ENCODE measurements around the gene ARL5C. TPM values are rescaled to one million over a fixed set of nuclear protein-coding genes. Genes with fewer than 3 reads are reported as not detected.

ARL5C gene
- total RNA-seq, 1 donor from 2014 or later = not detected

DNA sequence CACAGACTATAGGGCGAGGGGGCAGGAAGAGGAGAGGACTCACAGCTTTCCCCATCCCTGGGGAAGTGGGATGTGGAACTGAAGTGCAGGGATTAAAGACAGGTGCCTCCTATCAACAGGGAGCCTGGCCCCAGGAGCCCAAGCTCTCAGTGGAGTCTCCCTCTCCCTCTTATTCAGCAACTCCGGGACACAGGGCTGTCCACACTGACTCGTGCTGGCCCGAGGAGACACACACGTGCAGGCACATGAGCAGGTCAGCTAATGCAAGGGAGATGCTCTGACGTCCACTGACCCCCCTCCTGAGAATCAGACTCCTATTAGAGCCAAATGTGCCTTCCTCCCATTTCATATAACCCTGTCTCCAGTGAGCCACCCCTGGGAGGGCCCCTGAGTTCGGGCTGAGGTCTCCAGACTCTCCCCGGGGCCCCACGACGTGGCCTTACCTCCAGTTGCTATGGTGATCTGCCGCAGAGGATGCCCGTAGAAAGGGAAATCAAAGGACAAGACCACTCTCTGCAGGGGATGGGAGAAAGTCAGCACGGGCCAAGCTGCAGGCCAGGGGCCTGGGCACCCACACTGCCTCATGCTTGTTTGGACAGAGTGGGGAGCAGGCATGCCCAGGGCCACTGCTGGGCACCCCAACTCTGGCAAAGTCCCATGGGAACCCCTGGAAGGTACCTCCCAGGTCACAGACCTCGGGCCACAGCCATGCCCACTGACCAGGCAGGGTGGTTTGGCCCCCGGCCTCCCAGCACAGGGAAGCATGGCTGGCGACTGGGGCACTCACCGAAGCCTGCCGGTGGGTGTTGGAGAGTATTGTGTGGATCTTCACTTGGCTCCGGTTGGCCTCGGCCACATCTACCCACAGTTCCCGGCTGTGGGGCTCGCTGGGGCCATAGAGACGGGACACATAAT, 57.2 kb downstream of the ARL5C start:
- Histone ChIP-seq H4K20me1 (ENCODE audit: low read depth) (no peaks in the 10 kb centered on the region), H3K27me3 (no peaks in the 10 kb centered on the region), H3K9me3 (ENCODE audit: low read depth) (no peaks in the 10 kb centered on the region), H2AFZ (replicated peaks) (no peak overlapping the region), H3K27ac (no peak overlapping the region), H3K9ac (no peak overlapping the region), H3K4me1 (no peaks in the 10 kb centered on the region), H3K36me3 (no peaks in the 10 kb centered on the region), H3K4me3 (no peak overlapping the region), H3K79me2 (ENCODE audit: low read depth) (no peaks in the 10 kb centered on the region), H3F3A (ENCODE audit: low read depth) (no peaks in the 10 kb centered on the region), H3K4me2 (no peak overlapping the region)
- TF ChIP-seq EZH2phosphoT487 (IDR thresholded peaks at IDR 0.05) (no peak), EZH2 (IDR thresholded peaks at IDR 0.05) (no peak)
- TF ChIP-seq, protein P1, sequence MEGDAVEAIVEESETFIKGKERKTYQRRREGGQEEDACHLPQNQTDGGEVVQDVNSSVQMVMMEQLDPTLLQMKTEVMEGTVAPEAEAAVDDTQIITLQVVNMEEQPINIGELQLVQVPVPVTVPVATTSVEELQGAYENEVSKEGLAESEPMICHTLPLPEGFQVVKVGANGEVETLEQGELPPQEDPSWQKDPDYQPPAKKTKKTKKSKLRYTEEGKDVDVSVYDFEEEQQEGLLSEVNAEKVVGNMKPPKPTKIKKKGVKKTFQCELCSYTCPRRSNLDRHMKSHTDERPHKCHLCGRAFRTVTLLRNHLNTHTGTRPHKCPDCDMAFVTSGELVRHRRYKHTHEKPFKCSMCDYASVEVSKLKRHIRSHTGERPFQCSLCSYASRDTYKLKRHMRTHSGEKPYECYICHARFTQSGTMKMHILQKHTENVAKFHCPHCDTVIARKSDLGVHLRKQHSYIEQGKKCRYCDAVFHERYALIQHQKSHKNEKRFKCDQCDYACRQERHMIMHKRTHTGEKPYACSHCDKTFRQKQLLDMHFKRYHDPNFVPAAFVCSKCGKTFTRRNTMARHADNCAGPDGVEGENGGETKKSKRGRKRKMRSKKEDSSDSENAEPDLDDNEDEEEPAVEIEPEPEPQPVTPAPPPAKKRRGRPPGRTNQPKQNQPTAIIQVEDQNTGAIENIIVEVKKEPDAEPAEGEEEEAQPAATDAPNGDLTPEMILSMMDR (IDR thresholded peaks at IDR 0.05) = no peak
- H3K4me1 Mint-ChIP-seq = peaks cover 25% of the 10 kb centered on the region
- peaks cover 17% of the 10 kb centered on the region for H3K27me3 Mint-ChIP-seq (ENCODE audit: insufficient read depth, low read depth)
- no peaks in the 10 kb centered on the region for H3K9me3 Mint-ChIP-seq
- no peak overlapping the region for H3K4me3 Mint-ChIP-seq
- no peak for DNase-seq (ENCODE audit: low spot score)
- H3K36me3 Mint-ChIP-seq = no peaks in the 10 kb centered on the region
- H3K27ac Mint-ChIP-seq = no peak overlapping the region

DNA sequence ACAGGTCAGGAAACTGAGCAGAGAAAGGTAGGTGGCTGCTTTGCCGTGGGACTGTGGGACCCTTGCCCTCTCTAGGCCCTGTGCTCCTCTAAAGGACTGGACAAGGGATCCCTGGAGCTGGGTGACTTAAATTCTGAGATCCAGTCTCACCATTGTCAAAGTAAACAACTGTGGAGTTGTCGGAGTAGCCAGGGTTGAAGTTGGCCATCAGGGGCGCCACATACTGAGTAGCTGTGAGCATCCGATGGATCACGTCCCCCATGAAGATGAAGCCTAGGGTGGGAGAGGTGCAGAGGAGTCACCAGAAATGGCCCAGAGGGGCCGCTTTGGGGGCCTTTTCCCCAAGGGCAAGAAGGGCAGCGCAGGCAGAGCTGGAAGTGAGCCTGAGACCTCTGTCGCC, 58.0 kb downstream of the ARL5C start:
- no peak overlapping the region for H3K4me3 ChIP-seq
- no peaks in the 10 kb centered on the region for H3K36me3 ChIP-seq
- H3K27ac Mint-ChIP-seq = no peak overlapping the region
- H3K27me3 Mint-ChIP-seq (ENCODE audit: insufficient read depth, low read depth) = peaks cover 17% of the 10 kb centered on the region
- H3K79me2 ChIP-seq (ENCODE audit: low read depth) = no peaks in the 10 kb centered on the region
- no peak overlapping the region for H3K4me2 ChIP-seq
- DNase-seq (ENCODE audit: low spot score) = no peak
- H3K4me1 ChIP-seq = no peaks in the 10 kb centered on the region
- H3K9me3 ChIP-seq (ENCODE audit: low read depth) = no peaks in the 10 kb centered on the region
- TF ChIP-seq EZH2 (IDR thresholded peaks at IDR 0.05) = no peak
- TF ChIP-seq, protein P1 (IDR thresholded peaks at IDR 0.05) = no peak
- TF ChIP-seq EZH2phosphoT487 (IDR thresholded peaks at IDR 0.05) = no peak
- no peaks in the 10 kb centered on the region for H3F3A ChIP-seq (ENCODE audit: low read depth)
- H3K9me3 Mint-ChIP-seq = no peaks in the 10 kb centered on the region
- no peak overlapping the region for H3K4me3 Mint-ChIP-seq
- H3K9ac ChIP-seq = no peak overlapping the region
- H3K27me3 ChIP-seq = no peaks in the 10 kb centered on the region
- H3K27ac ChIP-seq = no peak overlapping the region
- H3K4me1 Mint-ChIP-seq = peaks cover 25% of the 10 kb centered on the region
- H2AFZ ChIP-seq (replicated peaks) = no peak overlapping the region
- no peaks in the 10 kb centered on the region for H3K36me3 Mint-ChIP-seq
- H4K20me1 ChIP-seq (ENCODE audit: low read depth) = no peaks in the 10 kb centered on the region

DNA sequence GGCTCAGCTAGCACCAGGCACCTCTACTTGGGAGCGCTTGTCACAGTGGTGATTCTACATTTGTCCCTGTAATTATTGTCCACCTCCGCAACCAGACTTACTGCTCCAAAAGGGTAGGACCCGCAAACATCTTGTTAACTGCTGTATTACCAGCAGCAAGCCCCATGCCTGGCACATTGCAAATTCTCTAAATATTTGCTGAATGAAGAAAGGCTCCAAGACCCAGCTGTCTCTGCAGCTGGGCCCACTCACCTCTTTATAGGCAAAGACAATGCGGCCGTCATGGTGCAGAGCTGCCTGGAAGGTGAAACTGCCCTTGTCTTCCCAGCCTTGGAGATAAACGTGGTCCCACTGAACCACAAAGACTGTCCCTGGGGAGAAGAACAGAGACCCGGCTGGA, 58.8 kb downstream of the ARL5C start:
- no peaks in the 10 kb centered on the region for H3K27me3 ChIP-seq
- Mint-ChIP-seq H3K4me1 (peaks cover 25% of the 10 kb centered on the region), H3K9me3 (no peaks in the 10 kb centered on the region), H3K4me3 (no peak overlapping the region), H3K36me3 (no peaks in the 10 kb centered on the region), H3K27me3 (ENCODE audit: insufficient read depth, low read depth) (peaks cover 17% of the 10 kb centered on the region), H3K27ac (no peak overlapping the region)
- H3K9me3 ChIP-seq (ENCODE audit: low read depth) = no peaks in the 10 kb centered on the region
- no peak overlapping the region for H3K27ac ChIP-seq
- H3K79me2 ChIP-seq (ENCODE audit: low read depth) = no peaks in the 10 kb centered on the region
- TF ChIP-seq EZH2 (IDR thresholded peaks at IDR 0.05) = no peak
- no peaks in the 10 kb centered on the region for H4K20me1 ChIP-seq (ENCODE audit: low read depth)
- no peaks in the 10 kb centered on the region for H3K4me1 ChIP-seq
- DNase-seq (ENCODE audit: low spot score) = no peak
- H3K9ac ChIP-seq = no peak overlapping the region
- H3F3A ChIP-seq (ENCODE audit: low read depth) = no peaks in the 10 kb centered on the region
- no peak overlapping the region for H2AFZ ChIP-seq (replicated peaks)
- H3K4me2 ChIP-seq = no peak overlapping the region
- no peaks in the 10 kb centered on the region for H3K36me3 ChIP-seq
- H3K4me3 ChIP-seq = no peak overlapping the region

Other genes with a start within 250 kb of the ARL5C start
- gene FBXO47, start 198.8 kb downstream of the ARL5C start, total RNA-seq (ENCODE audit: low replicate concordance) = not detected in 2 replicates
- 2.1 and 2.5 TPM in 2 replicates for gene PLXDC1, start 14.5 kb downstream of the ARL5C start, total RNA-seq (ENCODE audit: low replicate concordance)
- gene CACNB1, start 31.5 kb upstream of the ARL5C start, total RNA-seq (ENCODE audit: low replicate concordance) = 6.3 and 16.5 TPM in 2 replicates
- 2,635 and 2,751 TPM in 2 replicates for gene RPL19, start 34.1 kb upstream of the ARL5C start, total RNA-seq (ENCODE audit: low replicate concordance)
- 0.13 and 0.62 TPM in 2 replicates for gene STAC2, start 59.8 kb upstream of the ARL5C start, total RNA-seq (ENCODE audit: low replicate concordance)
- 19.9 and 23.2 TPM in 2 replicates for gene FBXL20, start 235.5 kb upstream of the ARL5C start, total RNA-seq (ENCODE audit: low replicate concordance)